RWPE1 (cell line): ENCODE results near the gene ZNF48.

Experiments
- CTCF ChIA-PET: fragments of 350-600 bp; sonication (Branson Sonifier 250); formaldehyde crosslinking; extraction: SDS; loops from one replicate; lab custom pipeline; 2021; lab: Yijun Ruan, JAX
- POLR2A ChIA-PET: fragments of 400-600 bp; formaldehyde crosslinking; extraction: SDS; loops from one replicate; lab custom pipeline; 2020; ENCODE audit warnings: antibody characterized with exemption; ENCODE audit not compliant: low non-redundant PET; lab: Yijun Ruan, JAX
- DNase-seq: peaks from one replicate; pipeline ENCODE4 v3.0.0; 2012; ENCODE audit warnings: low spot score
- H3K27ac ChIP-seq: fragments of 450-650 bp; 2 replicates; pipeline ENCODE4 v1.5.1; 2017
- TF ChIP-seq, protein P1 (sequence below): fragments of 450-650 bp; conservative IDR thresholded peaks from 2 replicates; pipeline ENCODE4 v1.5.1; 2017; ENCODE audit warnings: low read depth, mild to moderate bottlenecking

Gene ZNF48

DNA sequence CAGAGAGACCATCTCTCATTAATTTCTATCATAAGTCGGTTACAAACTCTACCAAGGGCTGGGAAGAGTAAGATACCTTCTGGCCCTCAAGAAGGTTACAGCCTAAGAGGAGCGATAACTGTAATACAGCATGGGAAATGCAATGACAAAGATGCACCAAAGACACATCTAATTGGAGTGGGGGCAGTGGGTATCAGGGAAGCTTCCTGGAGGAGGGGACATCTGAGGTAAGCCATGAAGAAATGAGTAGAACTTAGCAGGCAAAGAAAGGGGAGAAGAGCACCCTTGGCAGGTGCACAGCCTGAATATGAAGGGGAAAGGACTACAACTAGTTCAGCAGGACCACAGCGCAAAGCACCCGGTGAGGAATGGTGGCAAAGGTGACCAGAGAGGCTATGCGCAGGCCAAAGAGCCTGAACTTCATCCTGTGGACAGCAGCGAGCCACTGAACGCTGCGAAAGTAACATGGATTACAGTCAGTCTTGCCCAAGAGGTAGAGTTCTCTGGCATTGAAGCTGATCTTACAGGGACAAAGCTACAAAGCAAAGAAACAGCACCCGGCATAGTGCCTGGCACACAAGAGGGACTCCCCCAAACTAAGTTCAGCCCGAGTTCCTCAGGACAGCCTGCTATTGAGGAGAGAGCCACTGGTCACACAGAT, 27.7 kb upstream of the ZNF48 start:
- H3K27ac ChIP-seq, result peak overlapping the region; percentile 88
- DNase-seq, result no peak
- ChIA-PET POLR2A (no interaction called here), CTCF (interaction anchor here (0.6 to 1.1 kb wide), 2 partner anchors 42 to 217 kb away, joined by 3 to 4 read pairs; no protein-coding TSS in a partner anchor)
- TF ChIP-seq, protein P1, sequence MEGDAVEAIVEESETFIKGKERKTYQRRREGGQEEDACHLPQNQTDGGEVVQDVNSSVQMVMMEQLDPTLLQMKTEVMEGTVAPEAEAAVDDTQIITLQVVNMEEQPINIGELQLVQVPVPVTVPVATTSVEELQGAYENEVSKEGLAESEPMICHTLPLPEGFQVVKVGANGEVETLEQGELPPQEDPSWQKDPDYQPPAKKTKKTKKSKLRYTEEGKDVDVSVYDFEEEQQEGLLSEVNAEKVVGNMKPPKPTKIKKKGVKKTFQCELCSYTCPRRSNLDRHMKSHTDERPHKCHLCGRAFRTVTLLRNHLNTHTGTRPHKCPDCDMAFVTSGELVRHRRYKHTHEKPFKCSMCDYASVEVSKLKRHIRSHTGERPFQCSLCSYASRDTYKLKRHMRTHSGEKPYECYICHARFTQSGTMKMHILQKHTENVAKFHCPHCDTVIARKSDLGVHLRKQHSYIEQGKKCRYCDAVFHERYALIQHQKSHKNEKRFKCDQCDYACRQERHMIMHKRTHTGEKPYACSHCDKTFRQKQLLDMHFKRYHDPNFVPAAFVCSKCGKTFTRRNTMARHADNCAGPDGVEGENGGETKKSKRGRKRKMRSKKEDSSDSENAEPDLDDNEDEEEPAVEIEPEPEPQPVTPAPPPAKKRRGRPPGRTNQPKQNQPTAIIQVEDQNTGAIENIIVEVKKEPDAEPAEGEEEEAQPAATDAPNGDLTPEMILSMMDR, result no peak

DNA sequence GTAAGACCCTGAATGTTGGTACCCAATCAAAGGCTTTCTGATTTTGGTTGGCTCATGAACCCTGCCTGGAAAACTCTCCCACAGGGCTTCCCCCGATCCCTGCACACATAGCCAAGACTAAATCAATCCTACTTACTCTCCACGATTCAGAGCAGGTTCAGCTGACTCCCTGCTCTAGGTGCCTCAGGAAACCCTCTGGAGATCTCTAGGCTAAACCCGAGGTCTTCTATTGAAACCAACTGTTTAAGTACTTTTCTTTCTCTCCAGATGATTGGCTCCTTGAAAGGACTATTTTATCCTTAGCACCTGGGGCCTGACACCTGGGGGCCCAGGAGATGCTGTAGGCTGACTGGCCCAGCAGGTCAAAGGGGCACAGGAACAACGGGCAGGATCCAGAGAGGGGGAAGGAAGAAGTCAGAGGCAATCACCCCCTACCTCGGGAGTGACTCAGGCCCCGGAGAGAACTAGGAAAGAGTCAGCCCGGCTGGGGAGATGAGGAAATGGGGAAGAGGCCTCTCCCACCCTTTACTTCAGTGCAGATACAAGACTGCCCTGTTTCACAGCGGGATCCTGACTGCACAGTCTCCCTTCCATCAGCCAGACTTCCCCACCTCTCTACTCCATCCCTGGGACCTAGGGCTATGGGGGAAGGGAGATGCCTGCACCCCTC, 27.0 kb upstream of the ZNF48 start:
- H3K27ac ChIP-seq, result peak overlapping the region; percentile 88
- peak; percentile 48 for DNase-seq
- CTCF ChIA-PET, result interaction anchor here (1.1 kb wide), 1 partner anchor 41 kb away, joined by 4 read pairs; no protein-coding TSS in a partner anchor
- TF ChIP-seq, protein P1, result no peak
- POLR2A ChIA-PET, result no interaction called here

DNA sequence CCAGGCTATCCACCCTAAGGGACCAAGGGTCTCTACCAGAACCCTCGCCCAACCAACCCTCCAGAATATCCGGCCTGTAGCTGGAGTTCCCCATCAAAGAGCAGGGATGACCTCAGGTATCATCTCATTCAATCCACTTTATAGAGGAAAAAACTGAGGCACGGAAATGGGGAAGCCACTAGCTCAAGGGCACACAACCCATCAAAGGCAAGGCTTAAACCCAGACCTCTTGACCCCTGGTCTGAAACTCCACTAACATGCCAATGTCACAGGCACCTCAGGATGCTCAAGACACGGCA, 26.5 kb upstream of the ZNF48 start:
- CTCF ChIA-PET, result interaction anchor here (1.1 kb wide), 1 partner anchor 41 kb away, joined by 4 read pairs; no protein-coding TSS in a partner anchor
- POLR2A ChIA-PET, result no interaction called here
- TF ChIP-seq, protein P1, result no peak
- H3K27ac ChIP-seq, result peak overlapping the region; percentile 88
- DNase-seq, result no peak

DNA sequence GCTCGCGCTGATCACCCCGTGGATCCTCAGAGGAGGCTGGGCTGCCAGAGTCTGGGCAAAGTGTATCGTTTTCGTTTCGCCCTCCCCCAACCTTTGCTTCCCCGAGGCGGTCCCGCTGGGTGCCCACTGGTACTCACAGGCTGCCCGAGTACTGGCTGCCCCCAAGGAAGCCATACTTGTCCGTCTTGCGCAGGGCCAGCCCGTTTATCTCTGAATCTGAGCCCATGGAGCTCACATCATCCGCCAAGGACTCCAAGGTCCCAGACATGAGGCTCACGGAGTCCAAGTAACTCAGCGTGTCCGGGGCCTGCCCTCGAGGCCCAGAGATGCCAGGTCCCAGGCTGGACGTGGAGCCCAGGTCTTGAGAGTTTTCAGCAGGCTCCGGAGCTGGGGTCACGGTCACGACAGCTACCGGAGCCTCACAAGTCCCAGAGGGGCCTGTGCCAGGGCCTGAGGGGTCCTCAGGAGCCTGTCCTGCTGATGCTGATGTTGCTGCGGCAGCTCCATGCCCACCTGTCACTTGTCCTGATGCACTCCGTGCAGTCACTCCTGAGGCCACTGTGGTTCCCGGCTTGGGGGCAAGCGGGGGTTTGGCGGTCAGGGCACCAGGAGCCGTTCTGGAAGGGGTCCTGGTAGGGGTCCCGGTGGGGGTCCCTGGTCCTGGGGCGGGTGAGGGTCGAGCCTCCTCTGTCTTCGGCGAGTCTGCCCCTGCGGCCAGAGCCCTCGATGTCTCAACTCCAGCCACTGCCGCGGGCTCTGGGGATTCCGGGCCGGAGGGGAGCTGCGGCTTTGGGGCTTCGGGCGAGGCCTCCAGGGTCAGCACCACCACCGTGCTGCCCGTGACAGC, 25.9 kb upstream of the ZNF48 start:
- TF ChIP-seq, protein P1, result no peak
- ChIA-PET POLR2A (no interaction called here), CTCF (interaction anchor here (0.5 to 1.1 kb wide), 3 partner anchors 9 to 40 kb away, joined by 3 to 4 read pairs (median 4); no protein-coding TSS in a partner anchor)
- H3K27ac ChIP-seq, result peak overlapping the region; percentile 88
- no peak for DNase-seq

DNA sequence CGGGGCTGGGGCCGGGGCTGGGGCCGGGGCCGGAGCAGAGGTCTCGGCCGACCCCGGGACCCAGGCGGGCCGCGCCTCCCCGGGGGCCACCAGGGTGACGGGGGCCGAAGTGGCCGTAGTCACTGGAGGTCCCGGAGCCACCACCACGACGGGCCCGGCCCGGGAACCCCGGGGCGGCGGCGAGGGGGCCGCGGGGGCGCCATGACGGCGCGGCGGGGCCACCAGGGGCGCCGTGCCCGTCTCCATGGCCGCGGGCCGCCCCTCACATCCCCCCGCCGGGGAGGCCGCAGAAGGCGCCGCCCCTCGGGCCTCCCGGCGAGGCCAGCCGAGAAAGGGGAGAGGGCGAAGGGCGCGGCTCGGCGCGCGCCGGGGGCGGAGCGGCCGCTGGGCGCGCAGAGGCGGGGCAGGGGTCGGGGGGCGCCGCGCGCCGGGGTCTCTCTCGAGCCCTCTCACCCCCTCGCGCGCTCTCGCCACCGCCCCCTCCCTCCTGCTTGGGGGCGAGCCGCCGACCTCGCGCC, 25.2 kb upstream of the ZNF48 start:
- DNase-seq, result no peak
- peak overlapping the region; percentile 88 for H3K27ac ChIP-seq
- ChIA-PET POLR2A (no interaction called here), CTCF (interaction anchor here (0.5 to 0.6 kb wide), 2 partner anchors 8 to 40 kb away, joined by 3 to 4 read pairs; no protein-coding TSS in a partner anchor)
- TF ChIP-seq, protein P1, result no peak
